ACHN (cell line): ENCODE measurements around the gene ARL4A.

Experiments used
- DNase-seq: peaks from one replicate; pipeline ENCODE4 v3.0.0-alpha.2; 2015
- in situ Hi-C: cut with HindIII; loops from 2 replicates; pipeline ENCODE4 v1.10.0; 2017; ENCODE audit warnings: low sequenced_read_pairs, low pct_ligation_motif_present, low pct_unique_long_range_greater_than_20kb

The ARL4A gene

DNA sequence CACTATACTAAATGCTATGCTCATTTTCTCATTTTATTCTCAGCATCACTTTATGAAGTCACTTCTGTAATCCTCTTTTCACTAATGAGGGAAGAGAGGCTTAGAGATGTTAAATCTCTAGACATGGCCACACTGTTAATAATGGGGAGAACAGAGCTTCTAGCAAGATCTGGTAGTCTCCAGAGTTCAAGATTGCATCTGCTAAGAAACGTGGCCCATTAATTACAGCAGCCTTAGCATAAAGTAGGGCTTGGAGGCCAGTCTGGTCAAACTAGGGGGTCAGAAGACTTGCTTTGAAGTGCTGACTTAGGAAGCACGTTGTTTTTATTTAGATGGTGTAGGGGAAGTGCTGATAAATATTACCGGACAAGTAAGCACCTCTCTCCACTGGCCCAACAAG, 29.3 kb downstream of the ARL4A start:
- no peak for DNase-seq
- in situ Hi-C loops, result no loop called here

DNA sequence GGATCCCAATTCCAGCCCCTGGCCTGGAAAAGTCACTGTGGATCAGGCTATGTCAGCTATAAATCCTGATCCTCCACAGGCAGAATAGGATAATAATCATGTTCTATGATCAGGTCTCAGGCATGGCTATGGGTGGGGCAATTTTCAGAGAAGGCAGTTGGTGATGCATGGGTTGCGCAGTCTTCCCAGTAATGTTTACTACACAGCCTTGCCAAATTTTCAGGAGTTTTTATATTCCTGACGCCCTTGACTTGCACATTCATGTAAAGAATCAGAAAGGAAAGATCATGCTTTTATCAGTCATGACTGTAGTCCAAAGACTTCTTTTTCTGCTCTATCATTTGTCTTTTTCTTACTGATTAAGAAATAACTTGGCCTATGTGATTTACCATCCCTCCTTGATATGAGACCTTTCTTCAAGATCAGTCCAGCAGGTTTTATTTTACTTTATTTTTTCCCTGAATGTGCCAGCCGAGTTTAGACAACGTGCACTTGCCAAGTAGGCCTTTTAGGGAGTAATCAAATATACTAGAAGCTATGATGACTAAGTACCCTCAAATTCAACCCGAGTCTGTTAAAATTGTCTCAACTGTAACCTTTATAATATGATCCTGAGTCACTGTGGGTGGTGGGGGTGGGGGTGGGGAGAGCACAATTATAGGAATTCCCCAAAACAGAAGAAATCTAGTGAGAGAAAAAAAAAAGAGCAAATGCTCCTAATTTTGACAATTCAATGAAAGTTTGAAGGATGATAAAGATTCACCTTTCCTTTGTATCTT, 31.9 kb downstream of the ARL4A start:
- DNase-seq, result no peak

DNA sequence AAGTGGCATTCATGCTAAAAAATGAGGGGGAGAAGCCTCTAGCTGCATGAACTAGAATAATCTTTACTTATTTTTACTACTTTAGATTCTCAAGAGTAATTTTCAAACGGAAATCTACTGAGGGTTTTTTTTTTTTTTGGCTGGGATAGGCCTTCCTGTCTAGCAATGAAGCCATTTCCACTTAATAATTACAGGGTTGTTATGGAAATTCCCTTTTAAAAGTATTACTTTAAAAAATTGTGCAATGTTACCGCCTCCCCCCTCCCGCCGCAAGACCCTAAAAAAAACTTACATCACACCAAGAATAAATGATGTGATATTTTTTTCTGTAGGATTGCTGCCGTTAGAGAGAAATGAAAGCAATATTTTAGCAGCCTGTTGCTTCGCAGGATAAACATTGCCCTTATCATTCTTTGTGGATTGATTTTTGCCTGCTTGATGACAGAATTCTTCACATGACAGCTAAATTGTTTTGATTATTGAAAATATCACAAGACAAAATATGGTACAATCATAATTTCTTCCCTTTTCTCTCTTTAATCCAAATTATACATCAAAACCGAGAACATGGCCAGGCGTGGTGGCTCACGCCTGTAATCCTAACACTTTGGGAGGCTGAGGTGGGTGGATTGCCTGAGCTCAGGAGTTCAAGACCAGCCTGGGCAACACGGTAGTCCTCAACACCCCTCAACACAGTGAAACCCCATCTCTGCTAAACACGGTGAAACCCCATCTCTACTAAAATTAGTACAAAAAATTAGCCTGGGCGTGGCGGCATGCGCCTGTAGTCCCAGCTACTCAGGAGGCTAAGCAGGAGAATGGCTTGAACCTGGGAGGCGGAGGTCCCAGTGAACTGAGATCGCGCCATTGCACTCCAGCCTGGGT, 32.8 kb downstream of the ARL4A start:
- in situ Hi-C loops, result no loop called here
- DNase-seq, result no peak

More for the DNA sequence above, 31.9 kb downstream of the ARL4A start:
- in situ Hi-C loops, result no loop called here

DNA sequence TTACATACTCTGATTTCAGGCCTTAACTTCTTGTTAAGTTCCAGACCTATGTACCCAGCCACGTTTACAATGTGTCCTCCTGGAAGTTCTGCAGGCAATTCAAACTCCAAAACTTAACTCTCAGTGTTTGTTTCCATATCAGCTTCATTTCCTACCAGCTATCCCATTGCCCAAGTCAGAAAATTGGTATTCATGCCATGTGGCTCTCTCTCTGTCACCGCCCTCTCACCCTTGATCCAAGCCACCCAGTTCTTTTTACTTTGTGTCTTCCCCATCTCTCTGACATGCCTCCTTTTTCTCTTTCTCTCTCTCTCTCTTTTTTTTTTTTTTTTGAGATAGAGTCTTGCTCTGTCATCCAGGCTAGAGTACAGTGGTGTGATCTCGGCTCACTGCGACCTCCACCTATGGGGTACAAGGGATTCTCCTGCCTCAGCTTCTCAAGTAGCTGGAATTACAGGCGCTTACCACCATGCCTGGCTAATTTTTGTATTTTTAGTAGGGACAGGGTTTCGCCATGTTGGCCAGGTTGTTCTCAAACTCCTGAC, 33.9 kb downstream of the ARL4A start:
- no peak for DNase-seq
- in situ Hi-C loops, result no loop called here

DNA sequence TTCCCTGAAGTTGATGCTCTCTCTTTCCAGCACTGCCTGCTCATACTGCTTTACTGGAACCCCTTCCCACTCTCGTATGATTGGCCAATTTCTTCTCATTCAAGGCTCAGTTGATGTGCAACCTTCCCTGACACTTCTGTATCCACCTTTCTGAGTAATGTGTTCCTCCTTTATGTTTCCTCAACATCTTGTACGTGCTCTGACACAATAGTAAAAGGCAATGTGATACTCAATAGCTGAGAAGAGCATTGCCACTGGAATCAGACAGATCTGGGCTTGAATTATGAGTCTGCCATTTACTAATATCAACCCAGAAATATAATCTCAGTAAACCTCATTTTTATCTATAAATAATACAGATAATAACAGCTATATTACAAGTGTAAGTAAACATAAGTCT, 34.7 kb downstream of the ARL4A start:
- in situ Hi-C loops, result no loop called here
- no peak for DNase-seq

DNA sequence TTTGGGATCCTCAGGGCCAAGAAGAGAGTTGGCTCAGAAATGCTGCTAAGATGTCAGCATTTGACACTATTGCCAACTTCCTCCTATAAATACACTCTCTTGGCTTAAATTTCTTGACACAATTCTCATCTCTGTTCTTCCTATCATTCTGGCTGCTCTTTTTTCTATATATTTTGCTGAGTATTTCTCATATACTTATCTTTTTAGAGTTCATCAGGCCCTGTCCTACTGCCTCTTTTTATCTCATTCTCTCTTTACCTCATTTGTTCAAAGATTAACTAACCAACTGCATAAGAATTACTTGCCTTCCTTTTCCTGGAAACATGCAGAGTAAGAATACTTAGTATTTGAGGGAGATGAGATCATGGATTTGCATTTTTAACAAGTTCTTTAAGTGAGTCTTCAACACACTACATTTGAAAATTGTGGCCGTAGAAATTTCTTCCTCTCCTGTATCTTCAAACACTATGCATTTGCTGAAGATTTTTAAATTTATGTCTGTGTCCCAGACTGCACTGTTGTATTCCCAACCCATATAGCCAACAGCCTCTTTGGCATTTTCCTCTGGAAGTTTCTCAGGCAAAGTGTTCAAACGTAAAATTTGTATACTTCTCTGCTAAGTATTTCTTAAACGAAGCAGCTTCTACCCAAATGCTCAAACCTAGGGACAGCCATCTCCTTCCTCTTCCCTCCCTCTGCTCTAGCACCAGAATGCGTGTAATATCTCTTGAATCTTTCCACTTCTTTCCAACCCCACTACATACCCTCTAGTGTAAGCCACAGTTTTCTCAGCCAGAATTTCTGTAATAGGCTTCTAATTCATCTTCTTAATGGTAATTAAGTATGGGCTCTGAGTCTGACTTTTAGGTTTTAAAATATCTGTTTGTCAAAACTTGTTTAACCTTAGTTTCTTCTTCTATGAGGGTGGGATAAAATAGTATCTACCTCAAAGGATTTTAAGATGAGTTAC, 35.5 kb downstream of the ARL4A start:
- no peak for DNase-seq
- in situ Hi-C loops, result no loop called here

DNA sequence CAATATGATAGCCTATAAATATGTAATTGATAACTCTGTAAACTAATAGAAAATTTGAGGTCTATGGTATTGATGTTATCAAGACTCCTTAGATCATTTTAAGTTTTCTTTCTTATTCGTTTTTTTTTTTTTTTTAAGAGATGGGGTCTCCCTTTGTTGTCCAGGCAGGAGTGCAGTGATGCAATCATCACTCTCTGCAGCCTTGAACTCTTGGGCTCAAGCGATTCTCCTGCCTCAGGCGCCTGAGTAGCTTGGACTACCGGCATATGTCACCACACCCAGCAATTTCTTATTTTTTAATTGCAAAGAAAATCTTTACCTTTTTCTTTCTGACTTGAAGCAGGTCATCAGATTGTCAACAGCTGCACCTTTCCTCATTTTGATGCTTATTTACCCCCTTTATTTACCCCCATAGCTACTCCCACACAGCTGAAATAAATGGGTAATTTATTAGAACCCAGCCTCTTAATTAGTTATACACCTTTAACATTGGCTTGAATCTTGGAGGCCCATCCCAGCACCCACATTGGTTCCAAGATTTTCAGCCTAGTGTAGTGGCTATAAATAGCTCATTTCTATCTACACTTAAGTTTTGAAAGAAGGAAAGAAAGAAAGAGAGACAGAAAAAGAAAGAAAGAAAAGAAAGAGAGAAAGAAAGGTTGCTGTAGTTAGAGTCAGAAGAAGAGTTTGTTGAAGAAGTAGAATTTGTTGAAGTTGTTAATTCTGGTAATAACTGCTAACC, 38.3 kb downstream of the ARL4A start:
- DNase-seq, result no peak
- in situ Hi-C loops, result no loop called here

DNA sequence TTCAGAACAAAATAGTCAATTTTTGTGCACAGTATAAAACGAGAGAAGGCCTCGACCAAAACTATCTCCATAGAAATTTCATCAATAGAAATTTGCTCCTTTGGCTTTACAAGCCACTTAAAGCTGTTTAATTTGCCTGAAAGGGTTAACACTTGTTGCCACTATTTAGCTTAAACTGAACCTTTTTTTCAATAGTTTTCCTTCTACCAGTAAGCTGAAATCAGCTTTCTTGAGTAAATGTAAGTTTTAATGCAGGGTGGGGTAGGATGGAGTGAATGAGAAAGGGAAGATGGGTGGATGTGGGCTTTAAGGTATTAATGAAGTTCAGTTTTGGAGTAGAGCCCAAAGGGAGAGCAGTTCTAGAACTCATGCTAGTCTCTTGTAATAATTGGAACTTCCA, 39.5 kb downstream of the ARL4A start:
- in situ Hi-C loops, result no loop called here
- DNase-seq, result no peak

DNA sequence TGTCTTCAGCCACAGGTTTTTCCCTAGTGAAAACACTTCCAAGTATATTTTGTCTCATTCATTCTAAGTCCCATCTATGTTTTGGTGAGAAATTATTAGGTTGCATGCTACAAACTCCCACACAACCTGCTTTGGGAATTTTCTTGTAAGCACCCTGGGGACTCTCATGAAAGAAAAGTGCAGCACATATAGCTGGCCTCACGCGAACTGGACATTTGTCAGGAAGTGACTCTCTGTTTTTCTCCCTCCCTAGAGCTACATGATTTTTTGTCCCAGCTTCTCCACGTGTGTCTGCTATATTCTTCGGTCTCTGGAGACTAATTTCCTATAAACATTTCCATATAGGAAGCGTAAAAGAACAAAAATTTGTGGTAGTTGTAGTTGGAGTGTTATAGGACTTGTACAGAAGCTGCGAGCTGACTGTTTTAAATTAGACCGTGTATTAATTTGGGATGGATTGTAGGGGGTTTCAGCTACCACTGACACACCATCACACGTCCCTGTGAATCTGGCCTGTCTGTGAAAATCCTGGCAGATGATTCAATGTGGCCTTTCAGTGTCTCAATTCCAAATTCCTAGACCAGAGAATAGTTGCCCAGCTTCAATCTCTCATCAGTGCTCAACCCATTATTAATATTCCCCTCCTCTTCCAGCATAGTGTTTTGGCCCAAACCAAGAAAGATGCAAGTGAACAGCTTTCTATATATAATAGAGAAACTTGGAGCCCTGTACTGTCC, 40.2 kb downstream of the ARL4A start:
- in situ Hi-C loops, result no loop called here
- no peak for DNase-seq

DNA sequence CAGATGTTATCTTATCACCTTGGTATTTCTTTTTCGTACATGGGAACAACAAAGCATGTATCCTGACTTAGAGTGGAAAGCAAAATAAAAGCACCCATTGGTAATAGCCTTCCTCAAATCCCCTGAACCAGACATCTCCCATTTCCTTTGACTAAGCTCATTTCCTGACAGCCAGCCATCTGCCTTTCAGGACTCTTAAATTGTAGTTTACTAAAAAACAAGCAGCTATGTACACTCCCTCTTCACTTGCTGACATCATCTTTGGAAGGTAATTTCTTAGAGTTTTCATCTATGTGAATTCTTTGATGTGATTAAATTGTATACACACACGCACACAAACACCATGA, 40.7 kb downstream of the ARL4A start:
- in situ Hi-C loops, result no loop called here
- no peak for DNase-seq

DNA sequence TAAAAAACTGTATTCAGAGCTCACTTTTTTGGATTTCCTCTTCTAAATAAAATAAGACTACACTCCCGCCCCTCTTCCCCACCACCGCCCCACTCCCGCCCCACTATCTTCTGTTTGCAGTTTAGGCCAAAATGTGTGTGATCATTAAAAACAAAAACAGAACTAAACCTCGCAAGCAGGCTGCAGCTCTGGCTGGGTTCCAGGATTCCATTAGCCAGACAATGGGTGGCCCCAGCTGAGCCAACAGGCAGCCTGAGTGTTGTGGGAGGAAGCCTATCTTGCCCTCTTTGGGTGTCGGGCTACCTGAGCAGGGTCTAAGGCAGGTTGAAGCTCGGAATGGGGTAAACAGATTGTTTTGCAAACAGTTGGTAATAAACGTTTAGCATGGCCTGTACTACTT, 41.7 kb downstream of the ARL4A start:
- no peak for DNase-seq
- in situ Hi-C loops, result no loop called here

DNA sequence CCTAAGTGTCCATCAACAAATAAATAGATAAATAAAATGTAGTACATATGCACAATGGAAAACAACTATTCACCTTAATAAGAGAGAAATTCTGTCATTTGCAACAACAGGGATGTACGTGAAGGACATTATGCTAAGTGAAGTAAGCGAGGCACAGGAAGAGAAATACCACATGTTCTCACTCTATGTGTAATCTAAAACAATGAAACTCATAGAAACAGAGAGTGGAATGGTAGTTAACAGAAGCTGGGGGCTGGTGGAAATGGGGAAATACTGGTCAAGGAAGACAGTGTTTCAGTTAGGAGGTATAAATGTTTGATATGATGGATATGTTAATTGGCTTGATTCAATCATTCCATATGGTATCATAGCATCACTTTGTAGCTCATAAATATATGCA, 43.1 kb downstream of the ARL4A start:
- DNase-seq, result no peak
- in situ Hi-C loops, result no loop called here

DNA sequence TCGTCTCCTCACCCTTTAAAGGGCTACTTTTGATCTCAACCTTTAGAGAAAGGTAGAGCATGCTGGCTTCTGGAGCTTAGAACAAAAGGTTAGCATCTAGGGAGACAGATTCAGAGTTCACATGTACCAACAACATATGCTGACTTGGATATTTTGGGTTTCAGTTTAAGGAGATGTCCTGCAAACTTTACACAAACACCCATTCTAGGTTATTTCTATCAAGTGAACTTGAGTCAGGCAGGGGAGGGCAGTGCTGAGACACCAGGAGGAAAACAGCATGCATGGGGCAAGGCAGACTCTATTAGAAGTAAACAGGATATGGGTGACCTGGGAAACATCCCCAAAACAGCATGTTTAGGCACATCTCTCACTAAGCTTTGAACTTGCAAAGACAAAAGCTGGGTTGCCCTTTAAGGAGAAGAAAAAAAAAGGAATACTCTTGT, 43.8 kb downstream of the ARL4A start:
- peak; percentile 42 for DNase-seq
- in situ Hi-C loops, result no loop called here

DNA sequence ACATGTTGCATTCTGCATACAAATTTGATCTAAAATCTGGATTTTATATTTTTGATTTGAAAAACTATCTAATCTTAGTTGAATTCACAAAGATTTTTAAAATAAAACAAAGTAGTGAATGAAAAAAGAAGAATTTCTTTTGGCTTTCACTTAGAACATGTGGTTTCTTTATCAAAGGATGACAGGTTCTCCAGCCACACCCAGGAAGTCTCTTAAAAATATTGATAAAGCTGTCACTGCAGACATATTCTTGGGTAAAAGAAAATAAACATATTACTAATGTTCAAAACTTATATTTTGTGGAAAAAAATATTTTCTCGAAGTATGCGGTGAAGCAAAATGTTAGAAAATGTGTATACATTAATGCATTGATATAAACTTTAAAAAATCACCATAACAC, 44.3 kb downstream of the ARL4A start:
- DNase-seq, result no peak
- in situ Hi-C loops, result no loop called here

DNA sequence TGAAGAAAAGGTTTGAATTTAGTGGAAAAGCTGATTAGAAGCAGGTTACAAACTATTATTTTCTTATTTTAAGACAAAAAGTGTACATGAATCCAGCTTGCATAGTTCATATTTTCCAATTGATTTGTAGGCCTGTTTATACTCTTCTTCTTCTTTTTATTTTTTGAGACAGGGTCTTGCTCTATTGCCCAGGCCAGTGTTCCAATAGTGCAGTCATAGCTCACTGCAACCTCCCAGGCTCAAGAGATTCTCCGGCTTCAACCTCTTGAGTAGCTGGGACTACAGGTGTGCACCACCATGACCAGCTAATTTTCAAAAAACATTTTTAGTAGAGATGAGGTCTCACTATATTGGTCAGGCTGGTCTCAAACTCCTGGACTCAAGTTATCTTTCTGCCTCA, 45.0 kb downstream of the ARL4A start:
- DNase-seq, result no peak
- in situ Hi-C loops, result no loop called here

DNA sequence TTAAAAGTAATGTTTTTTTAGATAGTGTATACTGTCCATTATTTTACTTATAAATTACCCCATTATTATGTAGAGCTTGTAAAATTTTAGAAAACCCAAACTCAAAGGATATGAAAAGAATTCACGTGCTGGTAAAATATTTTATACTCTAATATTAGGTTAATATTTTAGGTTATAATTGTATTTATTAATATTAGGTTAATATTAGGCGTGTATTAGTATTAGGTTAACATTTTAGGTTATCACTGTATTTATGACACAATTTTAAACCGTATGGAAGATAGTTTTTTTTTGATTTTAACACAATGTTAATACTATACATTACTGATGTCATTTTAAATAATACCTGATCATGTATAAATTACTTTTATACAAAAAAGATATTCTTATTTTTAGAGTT, 48.5 kb downstream of the ARL4A start:
- DNase-seq, result no peak
- in situ Hi-C loops, result no loop called here

DNA sequence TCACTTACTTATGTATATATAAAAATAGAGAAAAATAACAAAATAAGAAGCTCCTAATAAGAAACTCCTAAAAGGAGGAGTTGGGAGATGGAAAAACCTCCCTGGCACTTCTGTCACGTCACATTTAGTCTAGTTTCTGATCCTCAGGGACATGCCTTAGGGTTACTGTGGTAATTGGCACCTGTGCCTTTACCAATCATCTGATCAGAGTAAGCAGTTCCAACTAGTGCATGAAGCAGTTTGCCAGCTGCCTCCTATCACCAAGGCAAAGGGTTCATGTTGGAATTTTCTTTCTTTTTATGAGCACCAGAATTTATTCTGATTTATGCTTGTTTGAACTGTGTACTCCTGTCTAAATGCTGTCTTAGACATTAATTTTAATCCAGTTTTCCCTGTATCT, 49.9 kb downstream of the ARL4A start:
- in situ Hi-C loops, result no loop called here
- DNase-seq, result no peak
